Lung (tissue), 12 donors: ENCODE measurements around the gene JMJD8. TPM values are rescaled to one million over a fixed set of nuclear protein-coding genes. Genes with fewer than 3 reads are reported as not detected.

Experiments
- ATAC-seq: fragments of 200-7000 bp; cut with Tn5 transposase; one replicate; pipeline ENCODE4 v1.9.1; 2020; ENCODE audit warnings: moderate number of reproducible peaks; ENCODE audit not compliant: insufficient read depth, low FRiP score
- DNase-seq, 3 donors: peaks; one replicate each; pipeline ENCODE4 v3.0.0-alpha.2; 2013 to 2017
- H3K27ac ChIP-seq, 2 donors: one replicate each; pipeline ENCODE4 v1.5.1; 2013; ENCODE audit warnings: mild to moderate bottlenecking in 2 of 2, moderate library complexity in 2 of 2, control low read depth in 1 of 2, inconsistent platforms in 1 of 2, low read depth in 1 of 2, low read length in 1 of 2
- H3K27me3 ChIP-seq, 3 donors: one replicate each; pipeline ENCODE4 v1.5.1; 2013; ENCODE audit warnings: low read length in 2 of 3; ENCODE audit not compliant: control insufficient read depth in 3 of 3, insufficient read depth in 3 of 3
- H3K36me3 ChIP-seq, 4 donors: one replicate each; pipeline ENCODE4 v1.5.1; 2013; ENCODE audit warnings: low read length in 4 of 4, mild to moderate bottlenecking in 1 of 4, moderate library complexity in 1 of 4; ENCODE audit not compliant: control insufficient read depth in 4 of 4, insufficient read depth in 4 of 4
- H3K4me1 ChIP-seq, 5 donors: one replicate each; pipeline ENCODE4 v1.5.1; 2013; ENCODE audit warnings: low read length in 5 of 5, mild to moderate bottlenecking in 2 of 5, moderate library complexity in 1 of 5; ENCODE audit not compliant: control insufficient read depth in 5 of 5, insufficient read depth in 5 of 5
- H3K4me3 ChIP-seq: one replicate; pipeline ENCODE4 v1.5.1; 2013; ENCODE audit warnings: mild to moderate bottlenecking, control low read depth, moderate library complexity
- H3K9ac ChIP-seq, 2 donors: one replicate each; pipeline ENCODE4 v1.5.1; 2013; ENCODE audit warnings: low read length in 2 of 2, control low read depth in 1 of 2; ENCODE audit not compliant: insufficient read depth in 1 of 2
- H3K9me3 ChIP-seq, 4 donors: one replicate each; pipeline ENCODE4 v1.5.1; 2013; ENCODE audit warnings: low read length in 3 of 4, mild to moderate bottlenecking in 1 of 4, moderate library complexity in 1 of 4; ENCODE audit not compliant: control insufficient read depth in 4 of 4, insufficient read depth in 3 of 4
- CTCF ChIP-seq: IDR thresholded peaks from 2 replicates; pipeline ENCODE4 v1.5.1; 2012; ENCODE audit warnings: mild to moderate bottlenecking; ENCODE audit errors: control extremely low read depth, extremely low read depth
- WGBS, 2 donors: extraction: QIAGEN DNeasy Blood & Tissue Kit; methylation state at CpG; one replicate each; pipeline ENCODE4 v1.1.7; 2013; 5-methylcytosine and 5-hydroxymethylcytosine counted together
- polyA plus RNA-seq, 2 donors: library from polyadenylated mRNA; stranded (reverse); fragments of 200-250 nt; gene quantifications; one replicate each; pipeline ENCODE4 v1.2.1, GENCODE V29; 2013
- total RNA-seq, 2 donors: library from RNA; depleted of rRNA in 1 of 2; stranded (reverse); fragments of >200 nt in 1 of 2; gene quantifications; one replicate each; pipeline ENCODE4 v1.2.1, GENCODE V29; 2014 to 2021
- donor health status: control.
- donor health status: control.
- donor health status: Bipolar disorder and iron deficiency.
- donor health status: healthy.
- donor health status: DM: yes; HTN: yes; CAD: no.

The JMJD8 gene
- total and polyA plus RNA-seq, 4 donors, result 32.5 to 90.3 (median 57.9) TPM

GRCh38 chr16:728890-729744 lies 45.0 kb upstream of the JMJD8 start:
- 57 to 75% methylated on average over 52 to 55 of the region's 55 CpGs for WGBS, 2 donors
- ATAC-seq, result no peak
- DNase-seq, result no peak
- peaks cover 4 to 25% (median 6%) of the 10 kb centered on the region in 4 donors for H3K36me3 ChIP-seq
- peaks cover 0 to 7% (median 4%) of the 10 kb centered on the region in 3 donors for H3K27me3 ChIP-seq
- H3K9me3 ChIP-seq, result no peaks in the 10 kb centered on the region
- peaks cover 0 to 9% (median 3%) of the 10 kb centered on the region in 5 donors for H3K4me1 ChIP-seq
- no peak for TF ChIP-seq CTCF
- no peak overlapping the region for H3K4me3 ChIP-seq
- H3K9ac ChIP-seq, result no peak overlapping the region
- no peak overlapping the region for H3K27ac ChIP-seq

GRCh38 chr16:728131-728889 lies 44.2 kb upstream of the JMJD8 start:
- no peak for TF ChIP-seq CTCF
- ATAC-seq (peak; percentile 23), DNase-seq (peak; percentile 50 to 70 (median 67))
- 1 to 2% methylated on average over 68 to 80 of the region's 80 CpGs for WGBS, 2 donors
- no peaks in the 10 kb centered on the region for H3K9me3 ChIP-seq
- peaks cover 0 to 17% (median 3%) of the 10 kb centered on the region in 4 donors for H3K36me3 ChIP-seq
- H3K9ac ChIP-seq, result no peak overlapping the region
- H3K4me3 ChIP-seq, result no peak overlapping the region
- H3K4me1 ChIP-seq, result peaks cover 0 to 9% (median 3%) of the 10 kb centered on the region in 5 donors
- H3K27ac ChIP-seq, result no peak overlapping the region
- peaks cover 0 to 7% (median 4%) of the 10 kb centered on the region in 3 donors for H3K27me3 ChIP-seq

- no peak for ATAC-seq
- DNase-seq, result no peak
- H3K9me3 ChIP-seq, result no peaks in the 10 kb centered on the region
- no peak overlapping the region for H3K9ac ChIP-seq
- TF ChIP-seq CTCF, result no peak
- peak overlapping the region; percentile 8 to 13 for H3K27ac ChIP-seq
- WGBS, 2 donors, result 1% methylated on average over 55 to 61 of the region's 61 CpGs
- peaks cover 0 to 13% (median 0%) of the 10 kb centered on the region in 4 donors for H3K36me3 ChIP-seq
- H3K4me3 ChIP-seq, result peak overlapping the region; percentile 40
- peaks cover 0 to 7% (median 4%) of the 10 kb centered on the region in 3 donors for H3K27me3 ChIP-seq
- peaks cover 0 to 9% (median 3%) of the 10 kb centered on the region in 5 donors for H3K4me1 ChIP-seq
Measured at GRCh38 chr16:727291-727977, 43.3 kb upstream of the JMJD8 start.
